ENCODE measurements around the gene PRKCZ.

PRKCZ gene

DNA sequence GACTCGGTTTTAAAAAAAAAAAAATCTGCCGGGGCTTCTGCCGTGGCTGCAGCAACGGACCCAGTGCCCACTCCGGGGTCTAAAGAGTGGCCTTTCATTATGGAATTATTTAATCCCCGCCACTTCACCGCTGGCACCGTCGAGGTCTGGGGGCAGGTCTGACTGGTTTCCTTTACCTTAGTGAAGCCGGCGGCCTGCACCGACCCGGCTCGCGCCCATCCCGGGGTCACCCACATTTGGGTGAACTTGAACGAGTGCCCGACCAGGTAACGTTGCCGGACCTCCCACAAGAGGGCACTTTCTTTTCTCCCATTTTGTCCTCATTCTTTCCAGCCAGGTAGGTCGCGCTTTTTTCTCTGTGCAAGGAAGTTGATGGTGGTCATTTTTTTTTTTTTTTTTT lies 4.3 kb downstream of the PRKCZ start:
- peaks cover 22% of the 10 kb centered on the region; the same call in 1 of the 2 replicates for H3K27me3 ChIP-seq (ENCODE audit: control insufficient read depth, insufficient read depth, low read length)
- no peak overlapping the region for H3K9ac ChIP-seq (ENCODE audit: low read length)
- no peak overlapping the region for H3K27ac ChIP-seq (ENCODE audit: low read depth, low read length)
- H3K36me3 ChIP-seq (ENCODE audit: control insufficient read depth, insufficient read depth, low read length), result peaks cover 18% of the 10 kb centered on the region
- H3K4me1 ChIP-seq (ENCODE audit: control insufficient read depth, insufficient read depth, low read length), result peaks cover 6% of the 10 kb centered on the region; the same call in 1 of the 2 replicates
- no peaks in the 10 kb centered on the region for H3K9me3 ChIP-seq (ENCODE audit: control insufficient read depth, insufficient read depth, low read depth, low read length)
- H3K4me3 ChIP-seq (ENCODE audit: low read depth, low read length), result no peak overlapping the region

- Histone ChIP-seq H3K9me3 (ENCODE audit: control insufficient read depth, insufficient read depth, low read depth, low read length) (no peaks in the 10 kb centered on the region), H3K27ac (ENCODE audit: low read depth, low read length) (no peak overlapping the region), H3K9ac (ENCODE audit: low read length) (no peak overlapping the region), H3K4me1 (ENCODE audit: control insufficient read depth, insufficient read depth, low read length) (peaks cover 6% of the 10 kb centered on the region; the same call in 1 of the 2 replicates), H3K36me3 (ENCODE audit: control insufficient read depth, insufficient read depth, low read length) (peaks cover 30% of the 10 kb centered on the region), H3K4me3 (ENCODE audit: low read depth, low read length) (no peak overlapping the region), H3K27me3 (ENCODE audit: control insufficient read depth, insufficient read depth, low read length) (peaks cover 12% of the 10 kb centered on the region; the same call in 1 of the 2 replicates)
Measured at GRCh38 chr1:2055911-2056575, 5.8 kb downstream of the PRKCZ start.

DNA sequence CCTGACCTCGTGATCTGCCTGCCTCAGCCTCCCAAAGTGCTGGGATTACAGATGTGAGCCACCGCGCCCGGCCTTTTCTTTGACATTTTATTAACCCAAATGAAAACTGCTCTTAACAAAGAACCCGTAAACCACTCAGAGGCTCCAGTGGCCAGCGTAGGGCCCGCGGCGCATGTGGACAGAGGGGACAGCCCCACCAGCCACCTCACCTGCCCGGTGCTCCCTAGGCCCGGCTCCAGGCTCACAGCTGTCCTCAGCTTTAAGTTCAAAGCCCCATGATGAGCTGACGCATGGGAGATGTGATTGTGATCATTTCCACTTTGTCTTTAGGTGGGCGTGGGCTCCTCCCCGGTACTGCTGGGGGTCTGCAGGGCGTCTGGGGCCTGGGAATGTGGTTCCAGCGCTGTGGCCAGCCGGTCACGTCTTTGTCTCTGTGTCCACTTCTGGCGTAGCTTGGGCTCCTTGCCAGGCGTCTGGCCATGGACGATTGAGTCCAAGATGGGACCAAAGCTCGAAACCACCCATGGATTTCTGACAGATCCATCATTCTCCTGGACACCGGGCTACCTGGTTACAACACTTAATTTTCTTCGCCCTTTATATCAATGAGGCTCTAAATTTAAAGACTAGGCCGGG lies 6.9 kb downstream of the PRKCZ start:
- Histone ChIP-seq H3K9me3 (ENCODE audit: control insufficient read depth, insufficient read depth, low read depth, low read length) (no peaks in the 10 kb centered on the region), H3K36me3 (ENCODE audit: control insufficient read depth, insufficient read depth, low read length) (peaks cover 40% of the 10 kb centered on the region), H3K27ac (ENCODE audit: low read depth, low read length) (no peak overlapping the region), H3K4me3 (ENCODE audit: low read depth, low read length) (no peak overlapping the region), H3K4me1 (ENCODE audit: control insufficient read depth, insufficient read depth, low read length) (peaks cover 6% of the 10 kb centered on the region; the same call in 1 of the 2 replicates), H3K27me3 (ENCODE audit: control insufficient read depth, insufficient read depth, low read length) (peaks cover 1% of the 10 kb centered on the region; the same call in 1 of the 2 replicates), H3K9ac (ENCODE audit: low read length) (no peak overlapping the region)

- Histone ChIP-seq H3K9ac (ENCODE audit: low read length) (no peak overlapping the region), H3K9me3 (ENCODE audit: control insufficient read depth, insufficient read depth, low read depth, low read length) (peaks cover 2% of the 10 kb centered on the region; the same call in 1 of the 2 replicates), H3K27me3 (ENCODE audit: control insufficient read depth, insufficient read depth, low read length) (no peaks in the 10 kb centered on the region), H3K4me3 (ENCODE audit: low read depth, low read length) (no peak overlapping the region), H3K36me3 (ENCODE audit: control insufficient read depth, insufficient read depth, low read length) (peaks cover 46% of the 10 kb centered on the region), H3K27ac (ENCODE audit: low read depth, low read length) (no peak overlapping the region), H3K4me1 (ENCODE audit: control insufficient read depth, insufficient read depth, low read length) (peaks cover 6% of the 10 kb centered on the region; the same call in 1 of the 2 replicates)
Measured at GRCh38 chr1:2059290-2059953, 9.2 kb downstream of the PRKCZ start.

DNA sequence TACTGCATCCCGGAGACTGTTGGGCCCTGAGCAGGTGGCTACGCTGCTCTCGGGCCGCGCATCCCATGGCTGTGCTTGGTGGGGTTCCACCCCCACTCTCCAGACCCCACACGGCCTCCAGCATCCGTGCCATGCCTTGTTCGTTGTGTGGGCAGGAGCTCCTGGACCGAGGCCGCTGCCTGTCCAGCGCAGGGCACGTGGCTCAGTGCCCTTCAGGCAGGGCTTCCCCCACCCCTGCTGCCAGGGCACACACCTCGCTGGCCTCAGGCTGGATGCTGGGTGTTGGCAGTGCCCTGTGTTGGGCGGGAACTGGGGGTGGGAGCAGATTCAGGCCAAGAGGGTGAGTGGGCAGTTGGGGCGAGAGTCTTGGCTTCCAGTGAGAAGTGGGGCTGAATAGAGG lies 9.9 kb downstream of the PRKCZ start:
- Histone ChIP-seq H3K36me3 (ENCODE audit: control insufficient read depth, insufficient read depth, low read length) (peaks cover 49% of the 10 kb centered on the region), H3K4me3 (ENCODE audit: low read depth, low read length) (no peak overlapping the region), H3K9ac (ENCODE audit: low read length) (no peak overlapping the region), H3K27ac (ENCODE audit: low read depth, low read length) (no peak overlapping the region), H3K27me3 (ENCODE audit: control insufficient read depth, insufficient read depth, low read length) (no peaks in the 10 kb centered on the region), H3K9me3 (ENCODE audit: control insufficient read depth, insufficient read depth, low read depth, low read length) (peaks cover 6% of the 10 kb centered on the region; the same call in 1 of the 2 replicates), H3K4me1 (ENCODE audit: control insufficient read depth, insufficient read depth, low read length) (peaks cover 6% of the 10 kb centered on the region; the same call in 1 of the 2 replicates)

- H3K4me1 ChIP-seq (ENCODE audit: control insufficient read depth, insufficient read depth, low read length), result peaks cover 6% of the 10 kb centered on the region; the same call in 1 of the 2 replicates
- no peak overlapping the region for H3K9ac ChIP-seq (ENCODE audit: low read length)
- peaks cover 6% of the 10 kb centered on the region; the same call in 1 of the 2 replicates for H3K9me3 ChIP-seq (ENCODE audit: control insufficient read depth, insufficient read depth, low read depth, low read length)
- H3K27me3 ChIP-seq (ENCODE audit: control insufficient read depth, insufficient read depth, low read length), result no peaks in the 10 kb centered on the region
- peaks cover 45% of the 10 kb centered on the region for H3K36me3 ChIP-seq (ENCODE audit: control insufficient read depth, insufficient read depth, low read length)
- no peak overlapping the region for H3K27ac ChIP-seq (ENCODE audit: low read depth, low read length)
- no peak overlapping the region for H3K4me3 ChIP-seq (ENCODE audit: low read depth, low read length)
Measured at GRCh38 chr1:2060535-2060934, 10.3 kb downstream of the PRKCZ start.

- Histone ChIP-seq H3K27me3 (ENCODE audit: control insufficient read depth, insufficient read depth, low read length) (no peaks in the 10 kb centered on the region), H3K4me1 (ENCODE audit: control insufficient read depth, insufficient read depth, low read length) (peaks cover 6% of the 10 kb centered on the region; the same call in 1 of the 2 replicates), H3K9ac (ENCODE audit: low read length) (no peak overlapping the region), H3K36me3 (ENCODE audit: control insufficient read depth, insufficient read depth, low read length) (peaks cover 39% of the 10 kb centered on the region), H3K9me3 (ENCODE audit: control insufficient read depth, insufficient read depth, low read depth, low read length) (peaks cover 6% of the 10 kb centered on the region; the same call in 1 of the 2 replicates), H3K4me3 (ENCODE audit: low read depth, low read length) (no peak overlapping the region), H3K27ac (ENCODE audit: low read depth, low read length) (no peak overlapping the region)
Measured at GRCh38 chr1:2061065-2061778, 11.0 kb downstream of the PRKCZ start.

GRCh38 chr1:2065699-2066098 lies 15.5 kb downstream of the PRKCZ start:
- Histone ChIP-seq H3K4me1 (ENCODE audit: control insufficient read depth, insufficient read depth, low read length) (peaks cover 6% of the 10 kb centered on the region; the same call in 1 of the 2 replicates), H3K27me3 (ENCODE audit: control insufficient read depth, insufficient read depth, low read length) (no peaks in the 10 kb centered on the region)

DNA sequence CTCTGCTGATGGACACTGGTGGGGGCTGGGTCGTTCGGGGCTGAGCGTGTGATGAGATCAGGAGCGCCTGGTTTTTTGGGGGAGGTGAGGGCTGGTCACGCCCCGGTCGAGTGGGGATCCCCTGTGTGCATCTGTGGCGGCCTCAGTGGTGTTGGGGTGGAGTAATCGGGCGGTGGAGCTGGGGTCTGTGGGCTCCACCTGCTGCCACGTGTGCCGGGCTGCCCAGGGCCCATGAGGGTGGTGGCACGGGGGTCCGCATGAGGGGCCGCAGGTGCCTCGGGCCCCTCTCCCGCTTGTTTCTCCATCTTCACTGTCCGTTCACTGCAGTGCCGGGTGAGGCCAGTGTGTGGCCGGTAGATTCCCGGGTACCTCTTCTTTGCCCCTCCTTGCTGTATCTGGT lies 17.2 kb downstream of the PRKCZ start:
- Histone ChIP-seq H3K27ac (ENCODE audit: low read depth, low read length) (no peak overlapping the region), H3K27me3 (ENCODE audit: control insufficient read depth, insufficient read depth, low read length) (no peaks in the 10 kb centered on the region), H3K36me3 (ENCODE audit: control insufficient read depth, insufficient read depth, low read length) (peaks cover 11% of the 10 kb centered on the region), H3K4me3 (ENCODE audit: low read depth, low read length) (no peak overlapping the region), H3K9me3 (ENCODE audit: control insufficient read depth, insufficient read depth, low read depth, low read length) (peaks cover 6% of the 10 kb centered on the region; the same call in 1 of the 2 replicates), H3K4me1 (ENCODE audit: control insufficient read depth, insufficient read depth, low read length) (no peaks in the 10 kb centered on the region), H3K9ac (ENCODE audit: low read length) (no peak overlapping the region)

More at GRCh38 chr1:2065699-2066098, 15.5 kb downstream of the PRKCZ start:
- no peak overlapping the region for H3K4me3 ChIP-seq (ENCODE audit: low read depth, low read length)
- H3K27ac ChIP-seq (ENCODE audit: low read depth, low read length), result no peak overlapping the region
- H3K36me3 ChIP-seq (ENCODE audit: control insufficient read depth, insufficient read depth, low read length), result peaks cover 25% of the 10 kb centered on the region
- peaks cover 6% of the 10 kb centered on the region; the same call in 1 of the 2 replicates for H3K9me3 ChIP-seq (ENCODE audit: control insufficient read depth, insufficient read depth, low read depth, low read length)
- H3K9ac ChIP-seq (ENCODE audit: low read length), result no peak overlapping the region

- Histone ChIP-seq H3K4me3 (ENCODE audit: low read depth, low read length) (no peak overlapping the region), H3K9ac (ENCODE audit: low read length) (no peak overlapping the region), H3K9me3 (ENCODE audit: control insufficient read depth, insufficient read depth, low read depth, low read length) (peaks cover 6% of the 10 kb centered on the region; the same call in 1 of the 2 replicates), H3K36me3 (ENCODE audit: control insufficient read depth, insufficient read depth, low read length) (peaks cover 11% of the 10 kb centered on the region), H3K27me3 (ENCODE audit: control insufficient read depth, insufficient read depth, low read length) (no peaks in the 10 kb centered on the region), H3K27ac (ENCODE audit: low read depth, low read length) (no peak overlapping the region), H3K4me1 (ENCODE audit: control insufficient read depth, insufficient read depth, low read length) (no peaks in the 10 kb centered on the region)
Measured at GRCh38 chr1:2067981-2068380, 17.8 kb downstream of the PRKCZ start.
